HUES48 (cell line): ENCODE results near the gene IGFL1.
"Not testable (repeated sequence)": the region's sequence is repeated elsewhere in the genome, so short reads cannot be mapped to it uniquely, and the experiment has no call there.

Experiments
- H3K27ac ChIP-seq: one replicate; pipeline ENCODE4 v1.7.0; 2013; ENCODE audit warnings: low read depth, low read length, inconsistent platforms
- H3K27me3 ChIP-seq: 2 replicates; pipeline ENCODE4 v1.6.1; 2013; ENCODE audit warnings: mild to moderate bottlenecking, low read length; ENCODE audit not compliant: control insufficient read depth, insufficient read depth
- H3K36me3 ChIP-seq: 2 replicates; pipeline ENCODE4 v1.6.1; 2013; ENCODE audit warnings: low read length; ENCODE audit not compliant: control insufficient read depth, insufficient read depth
- H3K4me1 ChIP-seq: 2 replicates; pipeline ENCODE4 v1.6.1; 2013; ENCODE audit warnings: mild to moderate bottlenecking, low read length; ENCODE audit not compliant: control insufficient read depth, insufficient read depth
- H3K4me3 ChIP-seq: 2 replicates; pipeline ENCODE4 v1.5.1; 2013; ENCODE audit warnings: mild to moderate bottlenecking, low read depth, low read length
- H3K9ac ChIP-seq: 2 replicates; pipeline ENCODE4 v1.6.1; 2013; ENCODE audit warnings: mild to moderate bottlenecking, low read depth, low read length, moderate library complexity
- H3K9me3 ChIP-seq: 2 replicates; pipeline ENCODE4 v1.6.1; 2013; ENCODE audit warnings: low read length; ENCODE audit not compliant: control insufficient read depth, insufficient read depth

The IGFL1 gene

DNA sequence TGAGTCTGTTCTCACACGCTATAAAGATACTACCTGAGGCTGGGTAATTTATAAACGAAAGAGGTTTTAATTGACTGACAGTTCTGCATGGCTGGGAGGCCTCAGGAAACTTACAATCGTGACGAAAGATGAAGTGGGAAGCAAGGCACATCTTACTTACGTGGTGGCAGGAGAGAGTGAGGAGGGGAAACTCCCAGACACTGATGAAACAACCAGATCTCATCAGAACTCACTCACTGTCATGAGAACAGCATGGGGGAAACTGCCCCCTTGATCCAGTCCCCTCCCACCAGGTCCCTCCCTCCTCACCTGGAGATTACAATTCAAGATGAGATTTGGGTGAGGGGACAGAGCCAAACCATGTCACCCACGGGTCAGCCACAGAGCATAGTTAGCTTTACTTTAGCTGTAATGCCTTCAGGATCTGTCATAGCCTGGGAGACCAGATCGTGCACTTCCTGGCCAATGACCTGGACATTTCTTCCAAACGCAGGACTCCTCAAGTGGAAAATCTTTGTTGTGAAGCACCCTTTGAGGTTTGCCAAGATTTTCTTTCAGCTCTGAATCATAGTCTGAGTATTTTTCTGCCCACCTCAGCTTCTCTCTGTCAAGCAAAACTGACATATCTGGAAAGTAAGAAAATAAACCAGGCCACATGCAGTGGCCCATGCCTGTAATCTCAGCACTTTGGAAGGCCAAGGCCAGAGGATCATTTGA lies 42.1 kb downstream of the IGFL1 start:
- Histone ChIP-seq H3K36me3 (no peaks in the 10 kb centered on the region), H3K4me3 (no peak overlapping the region), H3K9me3 (no peaks in the 10 kb centered on the region), H3K4me1 (peaks cover 20% of the 10 kb centered on the region), H3K27me3 (no peaks in the 10 kb centered on the region), H3K9ac (no peak overlapping the region), H3K27ac (no peak overlapping the region)

DNA sequence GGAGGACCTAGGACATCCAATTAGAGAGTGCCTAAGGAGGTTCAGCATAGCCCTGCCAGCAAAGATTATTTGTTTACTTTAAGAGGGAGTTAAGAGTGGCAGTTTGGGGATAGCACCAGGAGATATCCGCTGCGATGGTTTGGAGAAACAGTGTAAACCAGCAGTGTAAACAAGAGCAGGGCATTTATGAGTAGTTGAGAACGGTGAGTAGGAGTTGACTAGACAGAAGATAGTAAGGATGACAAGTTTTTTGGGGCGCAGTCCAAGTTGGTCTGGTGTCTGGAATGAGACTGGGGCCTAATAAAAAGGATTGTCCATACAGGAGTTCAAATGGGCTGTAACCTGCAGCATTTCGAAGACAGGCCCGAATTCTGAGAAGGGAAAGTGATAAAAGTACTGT lies 44.4 kb downstream of the IGFL1 start:
- H3K9ac ChIP-seq, H3K27ac ChIP-seq, H3K27me3 ChIP-seq, H3K9me3 ChIP-seq, H3K36me3 ChIP-seq, H3K4me3 ChIP-seq: not testable (repeated sequence)
- peaks cover 24% of the 10 kb centered on the region for H3K4me1 ChIP-seq

DNA sequence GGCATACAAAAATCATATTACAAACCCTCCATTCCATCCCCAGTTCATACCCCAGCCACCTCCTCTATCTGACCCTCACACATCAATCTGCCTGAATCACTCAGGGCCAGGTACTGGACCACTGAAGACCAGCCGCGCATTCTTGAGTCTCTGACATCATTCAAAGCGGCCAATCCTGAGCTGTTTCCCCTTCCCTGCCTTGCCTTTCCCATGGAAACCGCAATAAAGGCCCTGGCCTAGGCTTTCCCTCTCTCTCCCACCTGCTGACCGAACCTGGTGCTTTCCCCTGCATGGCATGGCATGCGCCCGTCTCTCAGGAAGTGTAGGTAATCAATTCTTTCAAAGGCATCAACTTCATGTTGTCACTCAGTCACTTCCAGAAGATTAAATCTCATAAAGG lies 49.6 kb downstream of the IGFL1 start:
- no peaks in the 10 kb centered on the region for H3K27me3 ChIP-seq
- H3K36me3 ChIP-seq: no peaks in the 10 kb centered on the region
- peak overlapping the region; percentile 55 for H3K27ac ChIP-seq
- H3K9ac ChIP-seq: no peak overlapping the region
- H3K4me1 ChIP-seq: peaks cover 7% of the 10 kb centered on the region; the same call in 1 of the 2 replicates
- no peaks in the 10 kb centered on the region for H3K9me3 ChIP-seq
- no peak overlapping the region for H3K4me3 ChIP-seq
